ENCODE measurements around the gene RAD51B.

DNA sequence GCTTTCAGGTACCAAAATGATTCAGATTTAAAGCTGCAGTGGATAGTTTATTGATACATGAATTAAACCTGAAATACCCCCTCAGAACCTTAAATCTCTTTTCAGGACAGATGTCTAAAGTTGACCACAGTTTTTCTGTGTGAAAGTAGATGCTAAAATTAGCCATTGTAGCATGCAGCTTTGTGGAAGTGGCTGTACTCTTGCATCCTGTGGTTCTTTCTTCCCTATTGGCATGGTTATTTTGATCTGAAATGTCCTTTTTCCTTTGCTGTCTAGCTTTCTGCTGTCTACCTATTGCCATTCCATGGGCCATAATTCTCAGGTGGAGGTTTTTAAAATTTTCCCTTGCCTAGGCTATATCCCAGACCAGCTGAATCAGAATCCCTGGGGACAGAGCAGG lies 517.7 kb downstream of the RAD51B start:
- TF ChIP-seq, protein P1, sequence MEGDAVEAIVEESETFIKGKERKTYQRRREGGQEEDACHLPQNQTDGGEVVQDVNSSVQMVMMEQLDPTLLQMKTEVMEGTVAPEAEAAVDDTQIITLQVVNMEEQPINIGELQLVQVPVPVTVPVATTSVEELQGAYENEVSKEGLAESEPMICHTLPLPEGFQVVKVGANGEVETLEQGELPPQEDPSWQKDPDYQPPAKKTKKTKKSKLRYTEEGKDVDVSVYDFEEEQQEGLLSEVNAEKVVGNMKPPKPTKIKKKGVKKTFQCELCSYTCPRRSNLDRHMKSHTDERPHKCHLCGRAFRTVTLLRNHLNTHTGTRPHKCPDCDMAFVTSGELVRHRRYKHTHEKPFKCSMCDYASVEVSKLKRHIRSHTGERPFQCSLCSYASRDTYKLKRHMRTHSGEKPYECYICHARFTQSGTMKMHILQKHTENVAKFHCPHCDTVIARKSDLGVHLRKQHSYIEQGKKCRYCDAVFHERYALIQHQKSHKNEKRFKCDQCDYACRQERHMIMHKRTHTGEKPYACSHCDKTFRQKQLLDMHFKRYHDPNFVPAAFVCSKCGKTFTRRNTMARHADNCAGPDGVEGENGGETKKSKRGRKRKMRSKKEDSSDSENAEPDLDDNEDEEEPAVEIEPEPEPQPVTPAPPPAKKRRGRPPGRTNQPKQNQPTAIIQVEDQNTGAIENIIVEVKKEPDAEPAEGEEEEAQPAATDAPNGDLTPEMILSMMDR (IDR thresholded peaks at IDR 0.05), result no peak
- TF ChIP-seq POLR2A (IDR thresholded peaks at IDR 0.05), result no peak
